ENCODE measurements around the gene COL5A1.

Gene COL5A1

GRCh38 chr9:134883040-134883782 lies 241.6 kb downstream of the COL5A1 start:
- DNase-seq (ENCODE audit: insufficient read length, low spot score) (no peak), FAIRE-seq (no peak)
- no peak for TF ChIP-seq POLR2A (IDR thresholded peaks at IDR 0.05; ENCODE audit: low read depth, low read length)

- DNase-seq (ENCODE audit: insufficient read length, low spot score) (no peak), FAIRE-seq (no peak)
- no peak for TF ChIP-seq POLR2A (IDR thresholded peaks at IDR 0.05; ENCODE audit: low read depth, low read length)
Measured at GRCh38 chr9:134884492-134884891, 242.9 kb downstream of the COL5A1 start.

GRCh38 chr9:134885001-134885678 lies 243.5 kb downstream of the COL5A1 start:
- no peak for FAIRE-seq
- no peak for DNase-seq (ENCODE audit: insufficient read length, low spot score)
- no peak for TF ChIP-seq POLR2A (IDR thresholded peaks at IDR 0.05; ENCODE audit: low read depth, low read length)

- no peak for TF ChIP-seq POLR2A (IDR thresholded peaks at IDR 0.05; ENCODE audit: low read depth, low read length)
- FAIRE-seq (no peak), DNase-seq (ENCODE audit: insufficient read length, low spot score) (no peak)
Measured at GRCh38 chr9:134885679-134886412, 244.2 kb downstream of the COL5A1 start.

GRCh38 chr9:134886413-134886913 lies 244.9 kb downstream of the COL5A1 start:
- FAIRE-seq = no peak
- no peak for DNase-seq (ENCODE audit: insufficient read length, low spot score)
- TF ChIP-seq POLR2A (IDR thresholded peaks at IDR 0.05; ENCODE audit: low read depth, low read length) = no peak

- DNase-seq (ENCODE audit: insufficient read length, low spot score) (no peak), FAIRE-seq (no peak)
- TF ChIP-seq POLR2A (IDR thresholded peaks at IDR 0.05; ENCODE audit: low read depth, low read length) = no peak
Measured at GRCh38 chr9:134887219-134887618, 245.6 kb downstream of the COL5A1 start.

GRCh38 chr9:134887686-134888602 lies 246.3 kb downstream of the COL5A1 start:
- FAIRE-seq = no peak
- TF ChIP-seq POLR2A (IDR thresholded peaks at IDR 0.05; ENCODE audit: low read depth, low read length) = no peak
- DNase-seq (ENCODE audit: insufficient read length, low spot score) = no peak

GRCh38 chr9:134888603-134889190 lies 247.1 kb downstream of the COL5A1 start:
- FAIRE-seq = no peak
- no peak for DNase-seq (ENCODE audit: insufficient read length, low spot score)
- TF ChIP-seq POLR2A (IDR thresholded peaks at IDR 0.05; ENCODE audit: low read depth, low read length) = no peak

GRCh38 chr9:134889386-134890154 lies 248.0 kb downstream of the COL5A1 start:
- FAIRE-seq = no peak
- no peak for DNase-seq (ENCODE audit: insufficient read length, low spot score)
- TF ChIP-seq POLR2A (IDR thresholded peaks at IDR 0.05; ENCODE audit: low read depth, low read length) = no peak

- DNase-seq (ENCODE audit: insufficient read length, low spot score) = no peak
- no peak for FAIRE-seq
- no peak for TF ChIP-seq POLR2A (IDR thresholded peaks at IDR 0.05; ENCODE audit: low read depth, low read length)
Measured at GRCh38 chr9:134890155-134890495, 248.5 kb downstream of the COL5A1 start.

- no peak for FAIRE-seq
- no peak for DNase-seq (ENCODE audit: insufficient read length, low spot score)
- no peak for TF ChIP-seq POLR2A (IDR thresholded peaks at IDR 0.05; ENCODE audit: low read depth, low read length)
Measured at GRCh38 chr9:134891053-134891452, 249.4 kb downstream of the COL5A1 start.

GRCh38 chr9:134891713-134892112 lies 250.1 kb downstream of the COL5A1 start:
- no peak for FAIRE-seq
- no peak for DNase-seq (ENCODE audit: insufficient read length, low spot score)
- no peak for TF ChIP-seq POLR2A (IDR thresholded peaks at IDR 0.05; ENCODE audit: low read depth, low read length)

Measured in H54 (cell line).